GM11168 (cell line): Measurements from ENCODE around the gene VPS13A.
"Not testable (repeated sequence)": the region's sequence is repeated elsewhere in the genome, so short reads cannot be mapped to it uniquely, and the experiment has no call there.

Source experiments
- in situ Hi-C: fragments of 300-500 bp; cut with MboI; formaldehyde crosslinking; loops from one replicate; pipeline ENCODE4 v1.12.0; 2022; ENCODE audit warnings: low sequenced_read_pairs; ENCODE audit not compliant: unreplicated experiment

VPS13A gene

DNA sequence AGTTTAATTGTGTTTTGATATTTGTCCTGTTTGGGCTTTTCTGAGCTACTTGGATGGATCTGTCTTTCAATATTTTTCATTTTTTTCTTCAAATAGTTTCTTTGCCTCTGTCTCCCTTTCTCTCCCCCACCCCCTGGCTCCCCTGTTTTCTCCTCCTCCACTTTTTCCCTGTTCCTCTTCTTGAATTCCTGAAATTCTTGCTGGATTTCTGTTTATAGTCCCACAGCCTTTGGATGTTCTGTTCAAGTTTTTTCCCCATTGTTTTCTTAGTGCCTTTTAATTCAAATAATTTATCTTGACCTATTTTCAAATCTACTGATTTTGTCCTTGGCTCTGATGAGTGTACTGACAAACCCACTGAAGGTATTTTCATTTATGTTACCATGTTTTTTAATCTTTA lies 113.0 kb downstream of the VPS13A start:
- in situ Hi-C loops: no loop called here

DNA sequence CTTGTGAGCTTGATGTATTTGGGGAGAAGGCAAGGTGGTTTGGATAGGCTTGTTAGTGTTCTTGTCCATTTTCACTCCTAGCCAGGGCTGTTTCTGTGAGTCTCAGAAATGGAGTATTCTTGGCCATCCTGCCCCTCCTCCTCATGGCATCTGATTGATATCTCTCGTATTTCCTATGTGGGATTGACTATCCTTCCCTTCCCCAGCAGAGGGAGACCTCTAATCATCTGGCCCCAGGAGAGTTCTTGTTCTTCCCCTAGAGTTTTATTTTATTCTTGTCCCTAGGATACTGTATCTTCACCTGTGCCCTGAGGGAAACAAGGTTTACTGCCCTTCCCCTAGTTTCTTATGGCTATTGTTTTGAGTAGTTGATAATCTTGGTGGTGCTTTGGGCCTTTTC lies 114.4 kb downstream of the VPS13A start:
- in situ Hi-C loops: no loop called here

DNA sequence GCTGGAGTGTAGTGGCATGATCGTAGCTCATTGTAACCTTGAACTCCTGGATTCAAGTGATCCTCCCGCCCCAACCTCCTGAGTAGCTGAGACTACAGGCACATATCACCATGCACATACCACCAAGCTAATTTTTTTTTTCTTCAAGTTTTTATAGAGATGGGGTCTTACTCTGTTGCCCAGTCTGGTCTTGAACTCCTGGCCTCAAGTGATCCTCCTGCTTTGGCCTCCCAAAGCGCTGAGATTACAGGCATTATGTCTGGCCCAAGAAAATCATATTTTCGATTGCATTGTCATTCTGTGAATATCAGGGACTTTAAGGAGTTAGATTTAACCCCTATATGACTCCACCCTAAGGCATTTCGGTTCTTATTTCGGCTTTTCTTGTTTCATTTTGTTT lies 116.6 kb downstream of the VPS13A start:
- in situ Hi-C loops: no loop called here

DNA sequence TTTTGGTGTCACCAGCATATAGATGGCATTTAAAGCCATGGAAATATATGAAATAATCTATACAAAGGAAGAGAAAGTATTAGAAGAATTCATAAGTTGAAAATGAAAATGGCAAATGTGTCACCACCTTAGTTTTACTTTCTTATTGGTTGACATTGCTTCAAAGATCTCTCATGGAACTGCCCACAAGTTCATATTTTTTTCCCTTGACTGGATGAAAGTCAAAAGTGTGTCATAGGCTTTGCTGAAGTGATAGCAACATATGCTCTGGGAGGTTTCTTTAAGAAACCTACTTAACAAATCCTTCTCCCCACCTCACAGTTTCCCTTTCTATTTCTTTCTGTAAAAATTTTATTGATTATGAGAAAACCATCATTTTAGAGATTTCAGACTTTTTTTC lies 127.2 kb downstream of the VPS13A start:
- in situ Hi-C loops: no loop called here

DNA sequence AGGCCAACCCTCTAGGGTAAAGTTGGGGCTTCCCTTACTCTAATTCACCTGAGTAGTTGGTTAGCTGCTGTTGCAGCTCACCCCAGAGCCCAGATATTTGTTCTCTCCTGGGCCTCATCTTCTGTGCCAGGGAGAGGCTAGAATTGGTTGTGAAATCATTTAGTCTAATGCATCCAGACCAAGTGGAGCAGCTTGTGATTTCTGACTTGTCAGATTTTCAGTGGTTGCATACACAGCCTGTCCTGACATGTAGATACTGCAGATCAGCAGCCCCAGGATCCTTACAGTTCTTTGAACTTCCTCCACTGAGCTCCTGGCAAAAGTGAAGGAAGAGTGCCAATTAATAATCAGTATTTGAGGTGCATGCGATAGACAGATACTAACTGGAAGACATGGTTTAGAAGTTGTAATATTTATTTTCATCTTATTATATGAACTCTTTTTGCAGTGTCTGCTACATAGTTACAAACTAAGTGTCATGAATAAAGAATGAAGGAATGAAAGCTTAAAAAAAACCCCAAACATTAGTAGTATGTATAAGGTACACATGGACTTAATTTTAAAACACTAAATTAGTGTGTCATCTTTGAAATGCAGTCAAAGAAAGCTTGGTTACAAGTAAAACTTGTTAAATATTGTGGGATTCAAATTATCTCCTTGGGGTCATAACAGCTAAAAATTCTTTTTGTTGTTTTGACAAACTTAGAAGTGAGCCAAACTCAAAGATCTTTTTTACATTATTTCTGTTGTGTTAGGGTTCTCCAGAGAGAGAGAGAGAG lies 128.5 kb downstream of the VPS13A start:
- in situ Hi-C loops: no loop called here

DNA sequence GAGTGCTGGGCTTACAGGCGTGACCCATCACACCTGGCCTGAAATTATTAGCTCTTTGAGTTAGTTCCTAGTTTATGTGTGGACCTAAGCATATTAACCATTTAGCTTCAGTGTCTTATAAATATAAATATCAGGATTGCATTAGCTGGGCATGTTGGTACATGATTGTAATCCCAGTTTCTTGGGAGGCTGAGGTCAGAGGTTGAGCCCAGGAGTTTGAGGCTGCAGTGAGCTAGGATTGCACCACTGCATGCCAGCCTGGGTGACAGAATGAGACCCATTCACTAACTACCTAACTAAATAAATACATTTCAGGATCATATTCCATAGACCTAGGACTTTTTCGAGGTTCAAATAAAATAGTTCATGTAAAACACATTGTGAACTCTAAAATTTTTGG lies 129.8 kb downstream of the VPS13A start:
- in situ Hi-C loops: no loop called here

DNA sequence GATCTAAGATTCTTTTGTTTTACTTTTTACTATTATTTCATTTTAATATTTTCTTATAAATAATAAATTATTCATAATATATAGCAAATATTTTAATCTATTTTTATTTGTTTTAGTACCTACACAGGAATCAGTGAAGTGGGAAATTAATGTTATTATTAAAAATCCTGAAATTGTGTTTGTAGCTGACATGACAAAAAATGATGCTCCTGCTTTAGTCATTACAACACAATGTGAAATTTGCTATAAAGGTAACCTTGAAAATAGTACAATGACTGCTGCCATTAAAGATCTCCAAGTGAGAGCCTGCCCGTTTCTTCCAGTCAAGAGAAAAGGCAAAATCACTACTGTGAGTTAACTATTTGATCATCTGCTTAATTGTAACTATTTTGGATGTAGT lies 138.7 kb downstream of the VPS13A start:
- in situ Hi-C loops: no loop called here

DNA sequence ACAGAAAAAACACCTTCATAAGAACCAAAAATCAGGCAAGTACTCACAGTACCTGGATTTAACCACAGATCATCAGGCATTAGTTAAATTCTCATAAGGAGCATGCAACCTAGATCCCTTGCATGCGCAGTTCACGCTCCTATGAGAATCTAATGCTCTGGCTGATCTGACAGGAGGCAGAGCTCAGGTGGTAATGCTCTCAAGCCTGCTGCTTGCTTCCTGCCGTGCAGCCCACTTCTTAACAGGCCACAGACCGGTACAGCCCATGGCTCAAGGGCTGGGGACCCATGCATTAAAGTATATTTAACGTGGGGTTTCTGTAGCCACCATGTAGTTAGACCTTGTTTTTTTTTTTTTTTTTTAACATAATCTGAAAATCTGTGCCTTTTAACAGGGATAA lies 147.7 kb downstream of the VPS13A start:
- in situ Hi-C loops: no loop called here

DNA sequence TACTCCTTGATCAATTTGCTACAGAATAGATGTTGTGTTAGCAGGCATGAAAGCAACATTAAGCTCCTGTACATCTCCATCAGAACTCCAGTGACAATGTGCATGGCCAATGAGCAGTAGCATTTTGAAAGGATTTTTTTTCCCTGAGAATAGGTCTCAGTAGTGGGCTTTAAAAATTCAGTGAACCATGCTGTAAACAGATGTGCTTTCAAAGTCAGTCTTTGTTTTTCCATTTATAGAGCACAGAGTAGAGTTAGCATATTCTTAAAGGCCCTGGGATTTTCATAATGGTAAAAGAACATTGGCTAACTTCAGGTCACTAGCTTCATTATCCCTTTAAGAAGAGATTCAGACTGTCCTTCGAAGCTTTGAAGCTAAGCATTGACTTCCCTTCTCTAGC lies 150.8 kb downstream of the VPS13A start:
- in situ Hi-C loops: no loop called here

DNA sequence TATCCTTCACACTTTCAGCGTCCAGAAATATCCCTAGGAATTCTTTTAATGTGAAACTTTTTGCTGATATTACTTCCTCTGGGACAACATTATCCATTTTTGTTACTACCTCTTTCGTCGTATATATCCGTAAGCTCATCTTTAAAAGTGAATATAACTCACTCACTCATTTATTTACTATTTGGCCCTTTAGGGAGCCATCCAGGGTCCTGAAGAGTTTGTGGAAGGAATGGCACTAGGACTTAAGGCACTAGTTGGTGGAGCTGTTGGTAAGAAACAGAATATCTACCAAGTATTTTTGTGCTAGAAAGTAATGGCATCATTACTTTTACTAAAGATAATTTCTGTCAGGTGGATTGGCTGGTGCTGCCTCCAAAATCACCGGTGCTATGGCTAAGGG lies 192.7 kb downstream of the VPS13A start:
- in situ Hi-C loops: no loop called here

DNA sequence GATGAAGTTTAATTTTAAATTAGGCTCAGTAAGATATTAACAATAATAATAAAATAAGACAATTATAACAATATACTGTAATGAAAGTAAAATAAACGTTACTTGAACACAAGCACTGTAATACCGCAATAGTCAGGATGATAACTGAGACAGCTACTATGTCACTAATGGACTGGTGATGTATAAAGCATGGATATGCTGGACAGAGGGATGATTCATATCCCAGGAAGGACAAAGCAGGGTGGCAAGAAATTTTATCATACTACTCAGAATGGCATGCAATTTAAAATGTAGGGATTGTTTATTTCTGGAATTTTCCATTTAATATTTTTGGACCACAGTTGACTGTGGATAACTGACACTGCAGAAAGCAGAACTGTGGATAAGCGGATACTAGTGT lies 196.9 kb downstream of the VPS13A start:
- in situ Hi-C loops: no loop called here

DNA sequence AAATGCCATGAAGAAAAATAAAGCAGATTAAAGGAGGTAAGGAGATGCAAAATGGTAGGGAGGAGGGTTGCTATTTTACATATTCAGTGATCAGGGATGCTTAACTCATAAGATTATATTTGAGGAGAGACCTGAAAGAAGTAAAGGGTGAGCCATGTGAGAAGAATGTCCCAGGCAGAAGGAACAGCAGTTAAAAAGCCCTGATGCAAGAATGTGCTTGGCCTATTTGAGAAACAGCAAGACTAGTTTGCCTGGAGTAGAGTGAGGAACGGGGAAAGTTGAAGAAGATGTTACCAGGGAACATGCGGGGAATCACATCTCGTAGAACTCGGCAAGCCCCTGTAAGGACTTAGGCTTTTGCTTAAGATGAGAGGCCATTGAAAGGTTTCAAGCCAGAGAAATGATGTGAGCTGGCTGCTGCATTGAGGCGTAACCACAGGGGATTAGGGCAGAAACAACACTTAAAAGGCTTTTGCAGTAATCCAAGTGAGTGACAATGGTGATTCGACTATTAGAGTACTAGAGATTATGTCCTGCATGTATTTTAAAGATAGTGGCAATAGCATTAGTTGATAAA lies 198.7 kb downstream of the VPS13A start:
- in situ Hi-C loops: no loop called here

DNA sequence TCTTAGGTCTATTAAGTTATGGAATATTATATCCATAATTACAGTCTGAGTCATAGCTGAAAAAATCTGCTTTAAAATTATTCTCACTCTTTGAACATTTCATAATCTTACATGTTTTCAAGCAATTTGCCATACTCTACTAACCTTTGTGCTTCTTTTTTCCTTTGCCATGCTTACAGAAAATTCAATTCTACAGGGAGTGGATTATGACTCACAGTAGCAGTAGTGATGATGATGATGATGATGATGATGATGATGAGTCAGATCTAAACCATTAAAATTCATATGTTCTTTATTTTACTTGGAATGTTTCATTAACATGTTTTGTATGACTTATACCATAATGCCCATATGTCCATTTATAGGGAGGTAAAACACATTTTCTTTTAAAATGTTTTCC lies 207.1 kb downstream of the VPS13A start:
- in situ Hi-C loops: no loop called here

DNA sequence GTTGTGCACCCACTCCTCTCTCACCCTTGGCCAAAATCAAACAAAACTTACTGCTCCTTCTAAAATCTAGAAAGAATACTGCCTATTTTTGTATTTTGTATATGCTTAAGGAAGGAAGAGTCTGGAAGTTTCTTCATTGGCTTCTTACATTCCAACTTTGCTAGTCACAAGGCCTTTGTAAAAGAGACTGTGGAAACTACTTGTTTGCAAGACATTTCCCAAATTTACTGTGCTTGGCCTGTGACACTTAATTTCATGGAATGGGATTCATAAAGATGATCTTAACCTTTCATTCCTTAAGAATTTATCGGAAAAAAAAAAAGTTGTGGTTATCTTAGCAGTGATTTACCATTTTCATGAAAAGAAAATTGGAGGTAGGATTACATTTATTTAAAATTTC lies 208.9 kb downstream of the VPS13A start:
- in situ Hi-C loops: no loop called here

DNA sequence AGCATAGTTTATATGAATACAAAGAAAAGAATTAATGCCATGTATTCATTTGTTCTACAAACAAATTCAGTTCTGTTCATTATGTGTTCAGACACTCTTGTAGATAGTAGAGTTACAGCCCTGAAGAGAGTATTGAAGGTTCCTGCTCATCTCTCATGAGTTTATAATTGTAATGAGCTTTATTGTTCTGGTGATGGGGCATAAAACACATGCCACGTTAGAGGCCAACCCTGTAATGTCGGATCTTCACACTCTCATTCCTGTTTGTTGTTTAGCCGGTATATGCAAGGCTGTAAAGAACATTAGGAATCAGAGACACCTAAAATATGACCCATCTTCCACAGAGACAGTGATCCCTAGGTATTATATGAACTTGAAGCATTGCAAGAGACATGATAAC lies 214.5 kb downstream of the VPS13A start:
- in situ Hi-C loops: no loop called here

DNA sequence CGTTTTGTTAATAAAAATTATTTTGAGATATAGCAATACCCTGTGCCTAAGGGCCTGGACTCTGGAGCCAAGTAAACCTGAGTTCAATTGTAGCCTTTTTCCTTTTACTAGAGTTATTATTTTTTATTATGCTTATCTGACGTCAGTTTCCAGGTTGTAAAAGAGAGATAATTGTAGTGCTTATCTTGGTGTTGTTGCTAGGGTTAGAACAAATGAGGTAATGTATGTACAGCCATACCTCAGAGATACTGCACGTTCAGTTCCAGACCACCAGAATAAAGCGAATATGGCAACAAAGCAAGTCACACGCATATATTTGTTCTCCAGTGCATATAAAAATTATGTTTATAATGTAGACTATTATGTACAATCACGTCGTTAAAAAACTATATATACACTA lies 215.0 kb downstream of the VPS13A start:
- in situ Hi-C loops: no loop called here

DNA sequence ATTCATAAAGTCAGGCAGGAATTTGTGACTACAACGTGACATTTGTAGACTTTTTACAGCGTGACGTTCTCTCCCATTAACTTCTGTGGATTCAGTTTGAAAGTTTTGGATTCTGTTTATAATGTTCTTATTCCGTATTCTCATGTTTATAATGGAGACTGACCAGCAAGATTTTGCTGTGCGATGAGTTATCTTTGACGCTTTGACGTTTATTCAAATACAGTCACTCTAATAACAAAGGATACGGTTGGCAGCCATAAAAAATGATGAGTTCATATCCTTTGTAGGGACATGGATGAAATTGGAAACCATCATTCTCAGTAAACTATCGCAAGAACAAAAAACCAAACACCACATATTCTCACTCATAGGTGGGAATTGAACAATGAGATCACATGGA lies 221.2 kb downstream of the VPS13A start:
- in situ Hi-C loops: not testable (repeated sequence)

DNA sequence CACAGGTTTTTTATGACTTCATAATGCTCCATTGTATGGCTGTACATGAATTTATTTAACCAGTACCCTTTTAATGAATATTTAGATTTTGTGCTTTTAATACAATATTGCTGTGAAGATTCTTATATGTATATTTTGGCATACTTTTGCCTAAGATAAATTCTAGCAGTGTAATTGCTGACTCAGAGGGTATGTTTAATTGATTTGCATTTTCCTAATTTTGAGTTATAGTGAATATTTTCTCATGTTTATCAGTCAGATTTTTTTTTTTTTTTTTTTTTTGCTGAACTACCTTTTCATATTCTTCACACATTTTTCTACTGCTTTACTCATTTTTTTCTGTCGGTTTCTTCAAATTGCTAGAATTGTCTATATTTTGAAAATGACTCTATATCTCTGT lies 222.6 kb downstream of the VPS13A start:
- in situ Hi-C loops: no loop called here

DNA sequence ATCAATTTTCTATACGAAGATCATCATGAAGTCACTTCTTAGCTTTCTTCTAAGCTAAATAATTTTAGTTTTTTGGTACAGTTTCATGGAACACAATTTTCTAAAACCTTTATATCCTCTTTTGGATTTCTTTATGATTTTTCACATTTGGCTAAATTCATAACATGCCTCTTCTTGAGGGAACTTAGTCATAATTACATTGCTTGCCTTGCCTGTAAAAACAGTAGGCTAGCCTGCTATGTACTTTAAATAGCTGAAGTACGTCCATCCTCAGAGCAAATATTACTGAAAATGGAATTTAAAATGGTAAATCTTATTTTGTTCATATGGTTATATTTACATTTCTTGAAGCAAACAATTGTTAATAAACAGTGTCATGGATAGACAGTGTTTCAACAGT lies 225.0 kb downstream of the VPS13A start:
- in situ Hi-C loops: no loop called here

DNA sequence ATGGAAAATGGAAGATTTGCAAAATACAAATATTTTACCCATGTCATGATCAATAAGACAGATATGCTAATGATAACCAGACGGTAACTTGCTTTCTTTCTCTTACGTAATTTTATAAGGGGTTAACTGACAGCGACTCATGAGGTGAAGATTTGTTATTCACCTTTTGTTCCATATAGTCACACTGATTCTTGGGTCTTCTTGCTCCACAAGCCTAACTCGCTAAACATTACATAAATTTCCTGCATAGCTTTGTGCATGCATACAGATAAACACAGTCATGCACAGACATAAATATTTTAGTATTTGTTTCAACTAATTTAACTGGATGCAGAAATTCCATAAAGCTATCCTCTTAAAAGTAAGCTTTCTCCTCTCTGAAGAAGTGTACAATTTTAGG lies 225.9 kb downstream of the VPS13A start:
- in situ Hi-C loops: no loop called here

DNA sequence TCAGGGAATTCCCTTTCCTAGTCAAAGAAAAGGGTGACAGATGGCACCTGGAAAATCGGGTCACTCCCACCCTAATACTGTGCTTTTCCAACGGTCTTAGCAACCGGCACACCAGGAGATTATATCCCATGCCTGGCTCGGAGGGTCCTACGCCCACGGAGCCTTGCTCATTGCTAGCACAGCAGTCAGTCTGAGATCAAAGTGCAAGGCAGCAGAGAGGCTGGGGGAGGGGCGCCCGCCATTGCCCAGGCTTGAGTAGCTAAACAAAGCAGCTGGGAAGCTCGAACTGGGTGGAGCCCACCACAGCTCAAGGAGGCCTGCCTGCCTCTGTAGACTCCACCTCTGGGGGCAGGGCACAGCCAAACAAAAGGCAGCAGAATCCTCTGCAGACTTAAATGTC lies 231.2 kb downstream of the VPS13A start:
- in situ Hi-C loops: not testable (repeated sequence)

DNA sequence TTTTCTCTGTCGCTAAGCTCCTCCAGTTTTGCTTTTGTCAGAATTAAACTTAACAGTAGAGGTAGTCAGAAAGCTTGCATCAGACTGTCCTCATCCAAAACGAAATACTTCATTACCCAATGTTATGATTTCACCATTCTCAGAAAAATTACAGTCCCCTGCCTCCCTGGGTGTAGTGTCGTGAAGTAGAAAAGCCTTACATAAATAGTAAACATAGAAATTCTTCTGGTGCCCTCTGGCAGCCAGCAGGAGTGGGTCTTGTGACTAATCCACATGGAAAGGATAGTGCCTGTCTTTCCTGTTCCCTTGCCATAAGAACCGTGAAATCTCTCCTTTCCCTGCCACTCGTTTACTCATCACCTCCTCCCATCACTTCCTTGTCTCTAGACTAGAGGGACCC lies 240.2 kb downstream of the VPS13A start:
- in situ Hi-C loops: no loop called here
